HepG2 (cell line): ENCODE results near the gene AKIP1. TPM values are rescaled to one million over a fixed set of nuclear protein-coding genes. Genes with fewer than 3 reads are reported as not detected.
"Not testable (repeated sequence)": the region's sequence is repeated elsewhere in the genome, so short reads cannot be mapped to it uniquely, and the experiment has no call there.

ENCODE experiments used
- ATAC-seq: fragments of 200-7000 bp; cut with Tn5 transposase; 3 replicates; pipeline ENCODE4 v1.9.1; 2020; ENCODE audit warnings: mild to moderate bottlenecking, moderate library complexity
- BruUV-seq: library from RNA; stranded (reverse); fragments of 400-500 nt; replicated peaks from 2 replicates; lab custom pipeline; 2021; lab: Mats Ljungman, UMichigan
- CTCF ChIA-PET: fragments of 300-600 bp; formaldehyde crosslinking; extraction: SDS; loops from one replicate; lab custom pipeline; 2021; ENCODE audit warnings: low total read pairs, inconsistent platforms, low intra/inter-chr PET ratio; lab: Yijun Ruan, JAX
- POLR2A ChIA-PET: fragments of 350-600 bp; sonication (Branson Sonifier 250); formaldehyde crosslinking; loops from one replicate; lab custom pipeline; 2020; ENCODE audit warnings: antibody characterized with exemption, inconsistent platforms; lab: Yijun Ruan, JAX
- DNase-seq: peaks from one replicate; pipeline ENCODE4 v3.0.0-alpha.2; 2015; ENCODE audit warnings: low spot score
- FAIRE-seq: peaks from 3 replicates; lab custom pipeline; 2011; peaks lifted over from hg19 to GRCh38; lab: Jason Lieb, UNC
- H2AFZ ChIP-seq: one replicate; pipeline ENCODE4 v1.6.1; 2011; ENCODE audit warnings: low read length, inconsistent platforms
- H3K27ac ChIP-seq: fragments of 300-600 bp; 3 replicates; pipeline ENCODE4 v1.8.0; 2011; ENCODE audit warnings: mixed run types, mild to moderate bottlenecking, mixed read lengths, low read length, inconsistent platforms; ENCODE audit not compliant: insufficient read depth; ENCODE audit errors: extremely low read length
- H3K27me3 ChIP-seq, 2 experiments: fragments of 200-600 bp in 1 of 2; 2 replicates in 1 of 2; 3 replicates in 1 of 2; pipeline versions ENCODE4 v1.6.0 to v1.8.0; 2011; ENCODE audit warnings: low read length in 2 of 2, mild to moderate bottlenecking in 2 of 2, moderate library complexity in 2 of 2, inconsistent platforms in 1 of 2; ENCODE audit not compliant: insufficient read depth in 2 of 2, control insufficient read depth in 1 of 2
- H3K36me3 ChIP-seq, 2 experiments: fragments of 200-600 bp in 1 of 2; replicated peaks in 1 of 2; 2 replicates in 1 of 2; 3 replicates in 1 of 2; pipeline versions ENCODE4 v1.5.1 to v1.8.0; 2011; ENCODE audit warnings: low read length in 2 of 2, inconsistent platforms in 1 of 2; ENCODE audit not compliant: insufficient read depth in 2 of 2, control insufficient read depth in 1 of 2
- H3K4me1 ChIP-seq: 2 replicates; pipeline ENCODE4 v1.5.1; 2012; ENCODE audit warnings: low read length, inconsistent platforms; ENCODE audit not compliant: insufficient read depth
- H3K4me2 ChIP-seq: 2 replicates; pipeline ENCODE4 v1.6.0; 2011; ENCODE audit warnings: low read depth, low read length, inconsistent platforms
- H3K4me3 ChIP-seq, 3 experiments: fragments of 200-600 bp in 1 of 3; sonication (generic), shearing (Covaris generic) in 1 of 3; replicated peaks in 1 of 3; 2 replicates each; pipeline ENCODE4 v1.5.1; 2011 to 2016; ENCODE audit warnings: low read length in 3 of 3, inconsistent platforms in 2 of 3, low read depth in 2 of 3, mild to moderate bottlenecking in 2 of 3, control low read depth in 1 of 3, mixed read lengths in 1 of 3; ENCODE audit not compliant: insufficient read depth in 1 of 3
- H3K79me2 ChIP-seq: one replicate; pipeline ENCODE4 v1.6.1; 2011; ENCODE audit warnings: low read length, inconsistent platforms; ENCODE audit not compliant: insufficient read depth
- H3K9ac ChIP-seq: 2 replicates; pipeline ENCODE4 v1.6.0; 2011; ENCODE audit warnings: mild to moderate bottlenecking, low read depth, low read length, inconsistent platforms; ENCODE audit not compliant: insufficient read depth
- H3K9me3 ChIP-seq: 2 replicates; pipeline ENCODE4 v1.5.1; 2012; ENCODE audit warnings: mild to moderate bottlenecking, low read length
- H4K20me1 ChIP-seq: 2 replicates; pipeline ENCODE4 v1.6.0; 2011; ENCODE audit warnings: inconsistent platforms, mild to moderate bottlenecking, low read length, moderate library complexity; ENCODE audit not compliant: insufficient read depth
- CEBPB ChIP-seq: IDR thresholded peaks from 2 replicates; pipeline ENCODE4 v1.6.1; 2011; ENCODE audit warnings: low read depth, low read length, improper control_type of control experiment, borderline replicate concordance
- TBX3 ChIP-seq: fragments of 450-650 bp; IDR thresholded peaks from 2 replicates; pipeline ENCODE4 v1.6.1; 2017; ENCODE audit warnings: antibody characterized with exemption, mild to moderate bottlenecking, inconsistent platforms, borderline replicate concordance
- ZNF10 ChIP-seq: sonication (generic); formaldehyde crosslinking; IDR thresholded peaks from 2 replicates; pipeline ENCODE4 v1.4.0; 2020; ENCODE audit warnings: mild to moderate bottlenecking, low read depth, missing genetic modification reagents, borderline replicate concordance
- ZSCAN22 ChIP-seq: sonication (generic); formaldehyde crosslinking; IDR thresholded peaks from 2 replicates; pipeline ENCODE4 v1.4.0; 2020; ENCODE audit warnings: mild to moderate bottlenecking, missing genetic modification reagents
- WGBS: methylation state at CpG from one replicate; pipeline ENCODE4 v1.1.6; 2017; ENCODE audit warnings: low lambda C conversion rate; 5-methylcytosine and 5-hydroxymethylcytosine counted together
- in situ Hi-C: cut with HindIII; loops from 2 replicates; pipeline ENCODE4 v1.10.0; 2017; ENCODE audit warnings: low pct_unique_long_range_greater_than_20kb; ENCODE audit not compliant: extremely low pct_ligation_motif_present
- intact Hi-C: fragments of 100-400 bp; cut with micrococcal nuclease; formaldehyde crosslinking; loops from one replicate; pipeline ENCODE4 v1.10.0; 2022; ENCODE audit not compliant: unreplicated experiment
- polyA plus RNA-seq, 8 experiments: library from polyadenylated mRNA; depleted of rRNA in 3 of 8; stranded (reverse) in 7 of 8; unstranded in 1 of 8; fragments of >200 nt; fragmentation: Illumina TruSeq in 4 of 8; extraction: Trizol in 4 of 8; gene quantifications; 2 replicates each; pipeline versions ENCODE4 v1.2.1 to v1.2.3, GENCODE V29; 2011 to 2016; ENCODE audit warnings: low read depth in 4 of 8, missing spikeins in 1 of 8, mixed read lengths in 1 of 8; ENCODE audit not compliant: insufficient read depth in 1 of 8
- total RNA-seq, 5 experiments: library from RNA; depleted of rRNA; stranded (reverse); fragments of >200 nt; fragmentation: Illumina TruSeq; extraction: Trizol; gene quantifications; 2 replicates each; pipeline ENCODE4 v1.2.3, GENCODE V29; 2016; ENCODE audit warnings: low read depth in 1 of 5

AKIP1 gene
- total and polyA plus RNA-seq, 2 of the 13 experiments (the other 11 are each of a cell fraction or from before 2014, with no cell fraction given), result 10.0 to 20.3 TPM

- no peak overlapping the region for H3K4me2 ChIP-seq
- H3K27me3 ChIP-seq, result peaks cover 0 to 4% of the 10 kb centered on the region in 2 experiments; a peak in 1 of 5 replicates
- ChIA-PET POLR2A (no interaction called here), CTCF (no interaction called here)
- no peak overlapping the region for H2AFZ ChIP-seq
- WGBS, result 45% methylated on average over 2 of the region's 2 CpGs
- intact Hi-C loops, result no loop called here
- in situ Hi-C loops, result no loop called here
- no peak for ATAC-seq
- H4K20me1 ChIP-seq, result no peaks in the 10 kb centered on the region
- TF ChIP-seq TBX3 (no peak), CEBPB (peak; percentile 36; the same call in 1 of the 2 replicates), ZSCAN22 (CRISPR knock-in tag) (no peak), ZNF10 (CRISPR knock-in tag) (no peak)
- H3K36me3 ChIP-seq, result no peaks in the 10 kb centered on the region
- FAIRE-seq, result no peak
- H3K79me2 ChIP-seq, result no peaks in the 10 kb centered on the region
- BruUV-seq, result no TSS peak
- no peak overlapping the region for H3K9ac ChIP-seq
- H3K9me3 ChIP-seq, result no peaks in the 10 kb centered on the region
- no peaks in the 10 kb centered on the region for H3K4me1 ChIP-seq
- no peak overlapping the region for H3K27ac ChIP-seq
- H3K4me3 ChIP-seq, result no peak overlapping the region
- no peak for DNase-seq
These were observed 32.2 kb upstream of the AKIP1 start for GRCh38 chr11:8878771-8879170.

GRCh38 chr11:8881585-8881984 is 29.4 kb upstream of the AKIP1 start:
- H4K20me1 ChIP-seq, CTCF ChIA-PET, H3K9ac ChIP-seq, POLR2A ChIA-PET, H3K4me3 ChIP-seq, H3K9me3 ChIP-seq, ATAC-seq, H2AFZ ChIP-seq, H3K4me1 ChIP-seq, H3K79me2 ChIP-seq, FAIRE-seq, BruUV-seq, intact Hi-C loops, DNase-seq, H3K27ac ChIP-seq, H3K27me3 ChIP-seq, in situ Hi-C loops, H3K4me2 ChIP-seq, H3K36me3 ChIP-seq: not testable (repeated sequence)
- 30% methylated on average over 7 of the region's 7 CpGs for WGBS
